Esophagus squamous epithelium (tissue), 4 donors: ENCODE data around the gene NOB1.

Experiments used
- CTCF ChIP-seq, 6 experiments: fragments of 450-650 bp in 4 of 6; fragments of 200-600 bp in 2 of 6; sonication (generic) in 2 of 6; IDR thresholded peaks; one replicate each; pipeline ENCODE4 v1.5.1; 2016 to 2019; ENCODE audit warnings: antibody characterized with exemption in 6 of 6, mild to moderate bottlenecking in 4 of 6, moderate library complexity in 4 of 6
- POLR2A ChIP-seq, 4 donors: fragments of 450-650 bp; IDR thresholded peaks; one replicate each; pipeline ENCODE4 v1.6.1; 2017; ENCODE audit warnings: antibody characterized with exemption in 4 of 4, mild to moderate bottlenecking in 4 of 4, moderate library complexity in 3 of 4

- TF ChIP-seq CTCF (IDR thresholded peaks at IDR 0.05) (no peak), POLR2A (IDR thresholded peaks at IDR 0.05) (no peak)
Measured at GRCh38 chr16:69763599-69763942, 8.8 kb upstream of the NOB1 start.
